HG03060 (cell line): ENCODE data around the gene ME1.

Experiments used
- ATAC-seq: cut with Tn5 transposase; IDR thresholded peaks from one replicate; pipeline ENCODE4 v1.9.1; 2021; ENCODE audit warnings: low read depth, moderate number of reproducible peaks; ENCODE audit not compliant: unreplicated experiment

Gene ME1

DNA sequence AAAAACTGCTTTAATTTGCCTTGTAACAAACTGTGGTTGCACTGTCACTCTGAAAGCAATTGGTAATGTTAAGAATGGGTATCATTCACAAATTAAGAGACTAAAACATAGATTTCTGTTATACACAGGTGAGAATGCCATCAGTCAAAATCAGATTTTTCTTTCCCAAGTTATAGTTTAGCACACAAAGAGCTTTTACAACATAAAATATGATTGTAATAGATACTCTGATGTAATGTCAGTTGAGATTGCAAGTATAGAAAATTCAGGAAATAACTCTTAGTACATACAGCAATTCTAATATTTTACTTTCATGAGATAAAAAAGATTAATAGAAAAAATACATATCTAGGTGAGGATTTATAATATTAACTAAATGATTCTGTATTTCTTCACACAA is 2.3 kb upstream of the ME1 start:
- ATAC-seq = no peak

DNA sequence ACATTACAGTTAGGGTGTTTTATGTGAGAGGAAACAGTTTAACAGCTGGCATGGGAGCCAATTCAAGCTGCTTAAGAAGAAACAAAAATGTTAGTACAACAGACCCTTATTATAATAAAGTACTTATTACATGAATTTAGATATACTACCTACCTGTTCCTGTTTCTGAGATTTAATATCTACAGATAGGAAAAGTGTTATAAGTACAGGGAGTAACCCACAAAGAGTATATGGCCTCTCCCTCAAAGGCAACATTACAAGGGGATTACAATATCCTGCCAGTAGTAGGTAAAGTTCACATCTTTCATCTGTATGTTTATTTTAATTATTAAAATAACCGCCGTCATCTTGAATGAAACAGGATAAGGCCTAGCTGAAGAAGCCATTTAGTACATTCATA is 1.8 kb upstream of the ME1 start:
- ATAC-seq = no peak

DNA sequence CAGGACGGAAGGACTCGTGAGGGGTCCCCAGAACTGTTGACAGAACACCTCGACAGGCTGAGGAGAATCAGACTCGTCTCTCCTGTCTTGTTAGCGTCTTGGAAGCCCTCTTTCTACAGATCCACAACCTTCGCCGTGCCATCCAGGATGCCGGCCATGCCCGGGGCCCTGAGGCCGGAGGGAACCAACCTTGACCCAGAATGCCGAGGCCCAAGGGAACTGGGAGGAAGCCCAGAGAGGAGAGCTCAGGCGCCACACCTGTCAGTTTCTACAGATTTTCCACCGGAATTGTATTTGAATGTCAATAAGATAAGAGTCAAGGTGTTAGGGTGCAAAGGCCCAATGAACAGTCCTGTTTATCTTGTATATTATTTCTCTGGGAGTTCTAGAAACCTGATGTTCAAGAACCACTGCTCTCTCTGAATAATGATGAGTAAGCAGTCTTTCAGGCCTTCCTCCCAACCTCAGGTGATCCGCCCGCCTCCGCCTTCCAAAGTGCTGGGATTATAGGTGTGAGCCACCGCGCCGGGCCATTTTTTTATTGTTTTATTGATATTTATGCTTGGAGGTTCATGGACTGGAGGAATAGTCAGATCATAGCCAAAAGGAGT is 799 bp upstream of the ME1 start:
- no peak for ATAC-seq

DNA sequence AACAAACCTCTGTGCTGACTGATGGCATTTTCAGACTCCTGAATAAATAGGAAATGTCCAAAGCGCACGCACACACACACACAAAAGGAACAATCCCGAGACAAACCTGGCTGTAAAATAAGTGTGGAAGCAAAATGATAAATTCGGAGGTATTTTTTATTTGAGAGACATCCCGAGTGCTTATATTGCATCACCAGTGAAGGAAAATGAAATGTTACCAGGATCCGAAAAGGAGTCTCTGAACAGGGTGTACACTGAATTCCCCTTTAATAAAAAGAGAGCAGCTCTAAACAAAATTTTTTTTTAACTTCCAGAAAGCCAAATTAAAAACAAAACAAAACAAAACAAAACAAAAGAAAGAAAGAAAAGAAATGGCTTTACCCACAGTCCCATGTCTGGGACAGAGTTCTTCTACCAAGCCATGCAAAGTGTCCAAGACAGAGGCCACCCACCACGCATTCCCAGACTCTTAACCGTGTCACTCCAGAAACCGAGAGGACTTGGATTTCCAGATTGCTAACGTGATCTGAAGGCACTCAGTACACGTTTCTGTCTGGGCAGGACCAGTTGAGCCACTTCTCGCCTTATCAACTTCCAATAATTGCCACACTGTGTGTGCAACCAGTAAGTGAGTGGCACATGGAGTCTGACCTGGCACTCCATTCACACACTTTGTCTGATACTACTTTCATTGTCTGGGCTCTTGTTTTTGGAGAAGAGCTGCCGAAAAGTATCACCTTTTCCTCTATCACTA is 817 bp downstream of the ME1 start:
- ATAC-seq = no peak

DNA sequence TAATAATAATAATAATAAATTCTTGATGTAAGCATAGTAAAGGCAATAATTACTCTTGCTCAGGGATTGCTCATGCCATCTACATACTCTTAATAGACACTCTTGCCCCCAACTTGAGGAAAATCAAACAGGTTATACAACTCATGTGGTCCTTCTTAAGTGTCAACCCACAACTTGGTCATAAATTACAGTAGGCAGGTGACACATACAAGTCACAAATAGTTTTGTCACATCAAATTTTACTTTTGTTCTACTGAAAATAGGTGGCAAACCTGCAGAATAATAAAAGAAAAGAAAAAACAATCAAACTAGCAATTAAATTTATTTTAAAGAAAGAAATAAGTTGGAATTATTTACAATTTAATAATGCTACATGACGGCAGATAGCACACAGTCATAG is 1.6 kb downstream of the ME1 start:
- no peak for ATAC-seq

DNA sequence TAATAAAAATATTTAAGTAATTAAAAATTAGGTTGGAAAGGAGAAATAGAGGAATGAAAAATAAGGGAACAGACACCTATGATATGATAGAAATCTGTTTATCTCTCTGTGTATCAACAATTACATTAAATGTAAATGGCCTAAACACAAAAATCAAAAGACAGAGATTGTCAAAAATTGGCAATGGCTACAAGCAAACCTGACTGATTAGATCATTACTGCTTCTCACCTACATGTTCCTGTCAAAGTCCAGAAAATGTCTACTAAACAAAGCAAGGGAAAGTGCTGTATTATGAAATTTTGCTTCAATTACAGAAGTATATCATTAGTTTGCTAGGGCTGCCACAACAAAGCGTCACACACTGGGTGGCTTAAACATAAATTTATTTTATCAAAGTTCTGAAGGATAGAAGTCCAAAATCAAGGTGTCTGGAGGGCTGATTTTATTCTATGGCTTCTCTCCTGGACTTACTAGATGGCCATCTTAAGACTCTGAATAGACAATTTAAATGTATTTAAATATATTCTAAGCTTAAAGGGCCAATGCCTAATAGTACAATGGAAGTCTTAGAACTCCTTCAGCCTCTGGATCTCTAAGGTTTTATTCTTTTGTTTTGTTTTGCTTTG is 6.3 kb downstream of the ME1 start:
- ATAC-seq = no peak

DNA sequence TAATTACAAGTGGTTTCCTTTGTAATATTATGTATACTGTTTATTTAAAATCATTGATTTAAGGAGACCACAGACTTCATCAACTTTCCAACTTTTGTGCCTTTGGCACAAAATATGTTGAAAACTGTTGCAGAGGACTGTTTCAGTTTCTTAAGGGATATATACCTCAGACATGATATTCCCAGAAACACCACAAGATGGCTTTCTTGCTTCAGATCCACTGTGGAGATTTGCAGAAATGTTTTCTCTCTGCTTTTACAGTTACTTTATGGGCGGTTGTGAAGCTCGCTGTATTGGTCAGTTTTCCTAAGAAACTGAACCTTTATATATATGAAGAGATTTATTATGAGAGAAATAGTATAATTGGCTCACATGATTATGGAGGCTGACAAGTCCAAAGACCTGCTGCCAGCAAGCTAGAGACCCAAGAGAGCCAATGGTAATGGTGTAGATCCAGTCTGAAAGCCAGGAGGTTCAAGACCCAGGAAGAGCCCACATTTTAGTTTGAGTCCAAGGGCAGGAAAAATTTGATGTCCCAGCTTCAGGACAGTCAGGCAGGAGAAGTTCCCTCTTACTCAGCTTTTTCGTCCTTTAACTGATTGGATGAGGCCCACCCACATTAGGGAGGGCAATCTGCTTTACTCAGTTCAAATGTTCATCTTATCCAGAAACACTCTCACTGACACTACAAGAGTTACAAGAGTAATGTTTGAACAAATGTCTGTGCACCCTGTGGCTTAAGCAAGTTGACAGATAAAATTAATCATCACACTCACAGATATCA is 12.8 kb downstream of the ME1 start:
- peak; percentile 55 for ATAC-seq

DNA sequence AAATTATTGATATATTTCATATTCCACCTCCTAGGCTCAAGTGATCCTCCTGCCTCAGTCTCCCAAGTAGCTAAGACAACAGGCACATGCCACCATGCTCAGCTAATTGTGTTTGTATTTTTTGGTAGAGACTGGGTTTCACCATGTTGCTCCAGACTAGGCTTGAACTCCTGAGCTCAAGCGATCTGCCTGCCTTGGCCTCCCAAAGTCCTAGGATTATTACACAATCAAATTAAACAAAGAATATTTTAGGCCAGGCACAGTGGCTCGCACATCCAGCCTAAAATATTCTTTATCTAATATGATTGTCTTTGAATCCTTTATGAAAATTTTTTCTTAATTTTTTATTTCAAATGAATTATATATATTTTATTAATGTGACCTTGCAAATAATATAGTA is 17.8 kb downstream of the ME1 start:
- no peak for ATAC-seq

DNA sequence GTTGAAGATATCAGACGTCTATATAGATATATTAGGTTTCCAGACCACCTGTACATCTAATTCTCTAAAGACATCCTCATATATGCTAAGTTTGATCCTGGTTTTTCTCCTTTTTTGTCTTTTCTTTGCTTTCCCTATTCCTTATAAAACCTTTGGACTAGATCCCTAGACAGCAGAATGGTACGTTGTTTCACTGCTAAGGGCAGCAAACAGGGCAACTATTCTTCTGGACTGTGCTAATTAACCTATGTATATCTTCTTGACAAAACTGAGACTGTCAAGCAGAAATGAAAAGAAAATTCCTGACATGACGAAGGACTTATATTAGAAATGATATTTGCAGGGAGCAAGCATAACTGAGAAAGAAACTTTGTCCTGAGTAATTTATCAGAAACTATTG is 19.1 kb downstream of the ME1 start:
- ATAC-seq = no peak

DNA sequence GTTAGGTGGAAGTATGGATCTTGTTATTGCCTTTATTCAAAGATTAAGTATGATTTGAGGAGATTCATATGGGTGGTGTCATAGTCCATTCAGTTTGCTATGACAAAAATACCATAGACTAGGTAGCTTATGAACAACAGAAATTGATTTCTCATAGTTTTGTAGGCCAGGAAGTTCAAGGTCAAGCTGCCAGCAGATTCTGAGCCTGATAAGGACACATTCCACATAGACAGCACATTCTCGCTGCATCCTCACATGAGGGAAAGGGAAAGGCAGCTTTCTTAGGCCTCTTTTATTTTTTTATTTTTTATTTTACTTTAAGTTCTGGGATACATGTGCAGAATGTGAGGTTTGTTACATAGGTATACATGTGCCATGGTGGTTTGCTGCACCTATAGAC is 27.7 kb downstream of the ME1 start:
- no peak for ATAC-seq

DNA sequence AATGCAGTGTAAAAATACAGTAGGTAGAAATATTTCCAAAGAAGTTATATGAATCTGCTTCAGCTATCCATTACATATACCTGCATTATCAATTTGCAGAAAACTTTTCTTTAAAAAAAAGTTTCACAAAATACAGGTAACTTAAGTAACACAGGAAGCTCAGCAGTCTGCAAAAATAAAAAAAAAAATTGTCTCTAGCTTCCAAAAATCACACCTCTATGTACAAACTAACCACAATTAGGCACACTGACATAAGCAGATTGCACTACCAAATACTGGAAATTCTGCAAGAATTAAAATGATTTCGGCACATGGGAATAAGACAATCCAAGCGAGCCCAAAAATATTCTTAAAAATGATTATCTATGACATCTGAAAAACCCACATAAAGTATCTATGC is 41.2 kb downstream of the ME1 start:
- ATAC-seq = no peak

DNA sequence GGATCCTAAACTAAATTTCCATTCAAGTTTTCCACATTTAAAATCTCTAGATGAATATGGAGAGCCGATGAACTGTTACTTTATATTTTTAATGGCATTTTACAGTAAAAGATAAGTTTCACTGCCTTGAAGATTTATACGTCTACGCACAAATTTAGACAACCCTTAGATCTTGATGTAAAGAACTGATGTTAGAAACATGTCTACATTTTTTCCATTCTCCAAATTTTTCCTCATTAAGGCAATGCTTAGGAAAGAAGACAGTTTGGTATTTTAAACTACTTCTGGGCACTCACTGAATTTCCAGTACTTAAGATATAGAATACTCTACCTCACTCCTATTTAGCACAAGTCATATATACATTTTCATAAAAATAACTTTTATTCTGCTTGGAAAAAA is 45.4 kb downstream of the ME1 start:
- ATAC-seq = no peak

DNA sequence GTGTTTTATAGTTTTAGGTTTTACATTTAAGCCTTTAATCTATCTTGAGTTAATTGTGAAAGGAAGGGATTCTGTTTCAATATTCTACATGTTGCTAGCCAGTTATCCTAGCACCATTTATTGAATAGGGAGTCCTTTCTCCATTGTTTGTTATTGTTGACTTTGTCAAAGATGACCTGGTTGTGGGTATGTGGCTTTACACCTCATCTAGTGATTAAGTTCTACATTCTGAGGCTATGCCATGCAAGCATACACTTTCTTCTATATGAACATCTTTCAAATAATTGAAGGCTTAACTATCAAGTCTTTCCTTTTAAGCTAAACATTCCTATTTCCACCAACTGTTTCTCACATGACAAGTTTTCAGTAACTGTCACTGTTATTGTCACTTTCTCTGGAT is 46.1 kb downstream of the ME1 start:
- no peak for ATAC-seq

DNA sequence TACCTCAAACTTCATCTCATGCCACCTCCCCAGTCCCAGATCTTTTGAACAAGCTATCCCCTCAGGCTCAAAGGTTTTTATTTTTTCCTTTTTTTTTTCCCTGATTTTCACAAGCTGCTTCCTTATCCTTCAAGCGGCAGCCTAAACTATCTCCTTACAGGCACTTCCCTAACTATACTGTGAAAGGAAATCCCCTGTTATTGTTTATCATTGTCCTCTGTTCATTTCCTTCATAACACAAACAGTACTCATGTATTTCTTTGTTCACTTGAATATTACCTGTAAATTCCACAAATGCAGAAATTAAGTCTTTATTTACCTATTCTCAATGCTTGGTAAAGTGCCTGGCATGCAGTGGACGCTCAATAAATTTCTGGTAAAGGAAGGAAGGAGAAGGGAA is 48.9 kb downstream of the ME1 start:
- ATAC-seq = no peak

DNA sequence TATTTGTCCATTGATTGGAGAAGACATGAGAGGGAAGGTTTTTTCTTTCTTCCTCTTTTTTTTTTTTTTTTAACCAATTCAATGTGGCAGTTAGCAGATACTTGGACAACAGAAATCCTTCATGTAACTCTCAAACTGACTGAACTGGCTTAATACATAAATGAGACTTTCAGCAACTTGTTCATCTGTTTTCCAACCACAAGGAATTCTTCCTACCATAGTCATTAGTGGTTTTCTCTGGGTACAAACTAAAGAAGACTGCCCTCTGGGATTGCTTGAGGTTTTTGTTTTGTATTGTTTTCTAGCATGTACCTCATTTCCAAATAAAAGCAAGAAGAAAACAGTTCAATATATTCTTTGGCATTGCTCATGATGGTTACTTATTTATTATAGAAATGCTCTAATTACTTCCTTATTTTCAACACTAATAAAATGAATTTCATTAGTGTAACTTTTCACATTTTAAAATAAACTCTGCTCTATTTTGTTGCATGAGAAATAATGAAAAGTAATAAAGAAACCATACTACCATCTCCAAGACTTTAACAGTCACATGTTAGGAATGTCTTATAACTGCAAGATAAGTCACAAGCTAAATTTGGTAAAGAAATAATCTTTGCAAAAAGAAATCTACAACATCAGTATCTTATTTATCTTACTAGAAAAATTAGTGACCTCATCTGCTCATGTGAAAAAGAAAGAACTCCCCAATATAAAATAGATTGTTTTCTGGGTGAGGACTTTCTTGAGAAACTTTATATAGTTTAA is 52.0 kb downstream of the ME1 start:
- ATAC-seq = no peak

DNA sequence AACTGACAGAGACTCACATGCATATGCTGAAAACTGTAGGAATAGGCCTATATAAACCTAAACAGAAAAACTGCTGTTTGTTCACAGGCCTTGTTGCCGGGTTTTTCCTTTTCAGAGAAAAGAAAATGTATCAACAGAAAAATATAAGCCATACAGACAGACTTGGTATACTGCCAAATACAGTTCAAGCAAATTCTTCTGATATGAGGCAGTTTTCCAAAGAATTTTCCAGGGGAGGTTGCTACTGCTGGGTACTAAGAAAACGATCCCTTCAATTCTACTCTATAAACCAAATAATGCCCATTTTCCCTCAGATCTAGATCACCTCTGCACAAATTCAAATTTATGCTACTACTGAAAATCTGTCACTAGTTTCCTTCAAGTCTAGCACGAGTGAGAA is 59.4 kb downstream of the ME1 start:
- no peak for ATAC-seq

DNA sequence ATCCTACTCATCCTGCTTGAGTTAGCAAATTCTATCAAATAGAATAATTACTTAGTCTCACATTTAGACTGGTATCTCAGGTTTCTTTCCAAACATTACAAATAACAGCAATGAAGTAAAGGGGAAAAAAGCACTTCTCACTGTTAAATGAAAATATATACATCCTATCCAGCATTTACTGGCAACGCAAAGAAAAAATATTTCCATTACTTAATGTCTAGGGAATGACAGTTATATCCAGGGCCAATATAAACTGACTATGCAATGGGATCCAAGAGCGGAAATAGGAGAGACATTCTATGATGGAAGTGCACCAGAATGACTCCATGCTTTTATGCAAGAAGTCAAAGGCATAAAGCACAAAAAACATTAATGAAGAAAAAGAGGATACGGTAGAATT is 60.3 kb downstream of the ME1 start:
- no peak for ATAC-seq

DNA sequence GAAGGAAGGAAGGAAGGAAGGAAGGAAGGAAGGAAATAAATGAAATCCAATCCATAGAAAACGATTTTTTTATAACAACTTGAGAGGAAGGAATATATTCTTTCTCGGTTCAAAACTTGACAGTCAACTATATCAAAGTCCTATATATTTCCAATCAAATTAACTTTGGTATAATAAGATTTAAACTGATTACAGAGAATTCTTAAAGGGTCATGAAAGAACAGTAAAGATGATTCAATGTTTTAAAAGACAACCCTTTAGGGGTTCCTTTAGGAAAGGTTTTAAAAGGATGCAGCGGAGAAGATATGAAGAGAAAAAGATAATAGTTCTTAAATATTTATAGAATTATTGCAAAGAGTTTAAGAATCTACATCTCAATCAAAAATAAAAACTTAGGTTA is 61.2 kb downstream of the ME1 start:
- ATAC-seq = no peak

DNA sequence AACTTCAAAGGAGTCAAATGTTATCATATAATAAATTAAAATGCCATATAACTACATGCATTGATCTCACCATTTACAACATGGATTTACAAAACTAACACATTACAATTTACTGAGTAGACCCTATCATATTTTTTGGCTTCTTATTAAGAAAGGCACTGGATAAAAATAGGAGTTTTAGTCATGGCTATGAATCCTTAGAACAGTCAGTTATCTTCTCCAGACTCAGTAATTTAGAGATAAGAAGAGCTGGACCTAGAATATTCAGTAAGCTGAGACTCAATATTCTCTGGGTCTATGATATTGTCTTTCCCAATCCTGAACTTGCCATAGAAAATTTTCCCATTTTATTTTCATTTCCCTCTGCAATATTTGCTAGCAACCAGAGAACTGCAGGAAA is 62.3 kb downstream of the ME1 start:
- no peak for ATAC-seq

DNA sequence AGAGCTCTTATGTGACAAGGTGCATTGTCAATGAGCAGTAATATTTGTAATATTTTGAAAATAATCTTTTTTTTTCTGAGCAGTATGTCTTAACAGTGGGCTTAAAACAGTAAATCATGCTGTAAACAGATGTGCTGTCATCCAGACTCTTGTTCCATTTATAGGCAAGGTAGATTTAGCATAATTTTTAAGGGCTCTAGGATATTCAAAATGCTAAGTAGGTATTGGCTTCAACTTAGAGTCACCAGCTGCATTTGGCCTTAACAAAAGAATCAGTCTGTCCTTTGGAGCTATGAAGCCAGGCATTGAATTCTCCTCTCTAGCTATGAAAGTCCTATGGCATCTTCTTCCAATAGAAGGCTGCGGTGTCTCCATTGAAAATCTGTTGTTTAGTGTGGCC is 63.7 kb downstream of the ME1 start:
- no peak for ATAC-seq

DNA sequence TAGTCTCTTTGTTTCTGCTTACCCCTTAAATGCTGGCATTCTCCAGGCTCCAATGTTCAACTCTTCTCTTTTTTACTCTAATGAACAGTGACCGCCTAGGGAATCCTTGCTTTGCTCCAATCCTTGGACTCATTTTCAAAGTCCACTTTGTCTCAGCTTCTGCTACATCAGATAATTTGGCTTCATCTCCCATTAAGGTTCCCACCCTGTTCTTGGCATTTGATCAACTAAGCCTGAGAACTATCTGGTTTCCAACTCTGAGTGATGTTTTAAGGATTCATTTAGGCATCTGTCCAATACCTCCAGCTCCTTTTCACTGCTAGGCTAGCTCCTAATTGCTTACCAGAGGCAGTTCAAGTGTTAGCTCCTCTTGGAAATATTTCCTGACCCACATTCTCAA is 64.9 kb downstream of the ME1 start:
- ATAC-seq = no peak
